ENCODE results near the gene ZNF689.

ZNF689 gene

GRCh38 chr16:30609926-30610839 lies at the start of gene ZNF689:
Gene ZNF689, minus strand, starts transcription at chr16:30610389. Its CDS starts 348 bp downstream, at chr16:30610041.
- Histone ChIP-seq H3K4me3 (peak within 1 kb of the TSS; percentile 95 to 98), H3K27me3 (peaks cover 0 to 3% of the 10 kb centered on the region in 2 donors), H3K4me1 (peaks cover 6 to 28% (median 13%) of the 10 kb centered on the region in 4 donors), H3K9me3 (no peaks in the 10 kb centered on the region), H3K36me3 (peaks cover 15 to 30% (median 24%) of the 10 kb centered on the region in 3 donors), H3K27ac (peak within 1 kb of the TSS; percentile 97 to 98)
- intact Hi-C loops (cut with DNase I; ENCODE audit: low total_unique reads): no loop called here
- peak; percentile 94 to 97 for DNase-seq
- no peak for TF ChIP-seq CTCF (IDR thresholded peaks at IDR 0.05)

- Histone ChIP-seq H3K9me3 (no peaks in the 10 kb centered on the region), H3K27me3 (no peaks in the 10 kb centered on the region), H3K4me1 (peaks cover 0 to 51% (median 44%) of the 10 kb centered on the region in 4 donors), H3K27ac (peak overlapping the region; percentile 97 to 99), H3K36me3 (peaks cover 40 to 60% (median 58%) of the 10 kb centered on the region in 3 donors), H3K4me3 (peak overlapping the region; percentile 79 to 83)
- intact Hi-C loops (cut with DNase I; ENCODE audit: low total_unique reads): loop anchor here (2.0 kb wide), 1 partner anchor 40 kb away; the partner anchor contains the start of gene SRCAP
- peak in 1 of 2 experiments; percentile 18 for TF ChIP-seq CTCF (IDR thresholded peaks at IDR 0.05)
- DNase-seq: peak; percentile 87 to 93
Observed at GRCh38 chr16:30658731-30659506, 48.7 kb upstream of the ZNF689 start.

GRCh38 chr16:30657866-30658730 lies 47.9 kb upstream of the ZNF689 start, which contains the start of gene FBRS:
Gene FBRS, plus strand, starts transcription at chr16:30658431. Its CDS starts 1,088 bp downstream, at chr16:30659519.
- peak; percentile 72 to 80 for TF ChIP-seq CTCF (IDR thresholded peaks at IDR 0.05)
- intact Hi-C loops (cut with DNase I; ENCODE audit: low total_unique reads): loop anchor here (2.0 kb wide), 1 partner anchor 41 kb away; the partner anchor contains the start of gene SRCAP
- no peaks in the 10 kb centered on the region for H3K9me3 ChIP-seq
- peak within 1 kb of the TSS; percentile 79 to 83 for H3K4me3 ChIP-seq
- peaks cover 42 to 60% (median 58%) of the 10 kb centered on the region in 3 donors for H3K36me3 ChIP-seq
- DNase-seq: peak; percentile 100
- H3K27ac ChIP-seq: peak within 1 kb of the TSS; percentile 97 to 99
- H3K27me3 ChIP-seq: no peaks in the 10 kb centered on the region
- peaks cover 0 to 50% (median 41%) of the 10 kb centered on the region in 4 donors for H3K4me1 ChIP-seq

- peak overlapping the region; percentile 85 to 99 for H3K27ac ChIP-seq
- no peak for DNase-seq
- peak overlapping the region; percentile 44 to 56 for H3K4me3 ChIP-seq
- intact Hi-C loops (cut with DNase I; ENCODE audit: low total_unique reads): no loop called here
- no peaks in the 10 kb centered on the region for H3K9me3 ChIP-seq
- peaks cover 0 to 52% (median 42%) of the 10 kb centered on the region in 4 donors for H3K4me1 ChIP-seq
- H3K36me3 ChIP-seq: peaks cover 39 to 58% (median 58%) of the 10 kb centered on the region in 3 donors
- no peak for TF ChIP-seq CTCF (IDR thresholded peaks at IDR 0.05)
- no peaks in the 10 kb centered on the region for H3K27me3 ChIP-seq
Observed at GRCh38 chr16:30656974-30657865, 47.0 kb upstream of the ZNF689 start.

All from tibial artery (tissue), 4 donors.